HCT116 (cell line): ENCODE measurements around the gene PPM1F. TPM values are rescaled to one million over a fixed set of nuclear protein-coding genes. Genes with fewer than 3 reads are reported as not detected.

ENCODE experiments used
- ATAC-seq: fragments of 200-7000 bp; cut with Tn5 transposase; 2 replicates; pipeline ENCODE4 v1.9.1; 2020; ENCODE audit warnings: mild to moderate bottlenecking, moderate library complexity
- BruUV-seq: library from RNA; stranded (reverse); fragments of 400-500 nt; replicated peaks from 2 replicates; lab custom pipeline; 2021; lab: Mats Ljungman, UMichigan
- CTCF ChIA-PET: fragments of 300-600 bp; sonication (Branson Sonifier 250); formaldehyde crosslinking; loops from one replicate; lab custom pipeline; 2021; ENCODE audit warnings: antibody characterized with exemption; lab: Charles Lee
- POLR2A ChIA-PET: fragments of 300-600, 350-600 bp; sonication (Branson Sonifier 250); formaldehyde crosslinking; loops from one replicate; lab custom pipeline; 2021; ENCODE audit warnings: antibody characterized with exemption; lab: Charles Lee
- RAD21 ChIA-PET, 2 experiments: fragments of 300-600 bp; sonication (Branson Sonifier 250); formaldehyde crosslinking; loops; one replicate each; lab custom pipeline; 2023; ENCODE audit warnings: low total read pairs in 2 of 2; ENCODE audit not compliant: uncharacterized antibody in 2 of 2, unreplicated experiment in 2 of 2, low non-redundant PET in 1 of 2; lab: Charles Lee
- DNase-seq: peaks from one replicate; pipeline ENCODE4 v3.0.0-alpha.2; 2010; ENCODE audit warnings: low read depth, low spot score
- H2AFZ ChIP-seq: fragments of 200-600 bp; shearing (Covaris generic), sonication (generic); 2 replicates; pipeline ENCODE4 v1.6.1; 2017; ENCODE audit warnings: low read depth, mixed run types, mixed read lengths, antibody characterized with exemption, low read length; ENCODE audit not compliant: poor library complexity, severe bottlenecking
- H3K27ac ChIP-seq: 2 replicates; pipeline ENCODE4 v1.5.1; 2012; ENCODE audit warnings: low read depth, low read length
- H3K27me3 ChIP-seq: fragments of 200-600 bp; sonication (generic); 2 replicates; pipeline ENCODE4 v1.6.1; 2016; ENCODE audit warnings: mixed run types, low read length, mixed read lengths; ENCODE audit not compliant: insufficient read depth
- H3K36me3 ChIP-seq, 2 experiments: fragments of 200-500 bp in 1 of 2; fragments of 200-600 bp in 1 of 2; sonication (Bioruptor generic) in 1 of 2; sonication (generic) in 1 of 2; 2 replicates each; pipeline versions ENCODE4 v1.5.1 to v1.6.1; 2014 to 2016; ENCODE audit warnings: low read length in 2 of 2, inconsistent platforms in 1 of 2, mixed read lengths in 1 of 2, mixed run types in 1 of 2; ENCODE audit not compliant: insufficient read depth in 2 of 2, control insufficient read depth in 1 of 2
- H3K4me1 ChIP-seq, 2 experiments: fragments of 200-600 bp in 1 of 2; sonication (generic) in 1 of 2; 2 replicates each; pipeline versions ENCODE4 v1.5.1 to v1.6.1; 2012 to 2017; ENCODE audit warnings: low read length in 2 of 2, inconsistent platforms in 1 of 2, mild to moderate bottlenecking in 1 of 2, mixed read lengths in 1 of 2, mixed run types in 1 of 2, moderate library complexity in 1 of 2; ENCODE audit not compliant: insufficient read depth in 2 of 2, control insufficient read depth in 1 of 2
- H3K4me2 ChIP-seq: fragments of 200-600 bp; sonication (generic); 2 replicates; pipeline ENCODE4 v1.6.1; 2017; ENCODE audit warnings: mixed run types, low read length, mixed read lengths
- H3K4me3 ChIP-seq, 2 experiments: fragments of 200-600 bp in 1 of 2; sonication (generic) in 1 of 2; replicated peaks in 1 of 2; 2 replicates each; pipeline ENCODE4 v1.5.1; 2011 to 2016; ENCODE audit warnings: low read length in 2 of 2, control low read depth in 1 of 2, low read depth in 1 of 2, mild to moderate bottlenecking in 1 of 2, mixed read lengths in 1 of 2, mixed run types in 1 of 2
- H3K79me2 ChIP-seq: fragments of 200-600 bp; sonication (generic); 2 replicates; pipeline ENCODE4 v1.6.1; 2017; ENCODE audit warnings: mild to moderate bottlenecking, mixed run types, low read length, moderate library complexity, mixed read lengths; ENCODE audit not compliant: insufficient read depth
- H3K9ac ChIP-seq: fragments of 200-600 bp; sonication (generic); 2 replicates; pipeline ENCODE4 v1.6.1; 2016; ENCODE audit warnings: low read length, mixed read lengths
- H3K9me2 ChIP-seq: fragments of 200-600 bp; sonication (generic), shearing (Covaris generic); 2 replicates; pipeline ENCODE4 v1.6.1; 2017; ENCODE audit warnings: mixed run types, mild to moderate bottlenecking, moderate library complexity; ENCODE audit not compliant: insufficient read depth
- H3K9me3 ChIP-seq, 2 experiments: fragments of 200-500 bp in 1 of 2; fragments of 200-600 bp in 1 of 2; sonication (Bioruptor generic) in 1 of 2; sonication (generic) in 1 of 2; 2 replicates each; pipeline ENCODE4 v1.6.1; 2014 to 2017; ENCODE audit warnings: low read length in 2 of 2, mixed read lengths in 2 of 2, inconsistent platforms in 1 of 2, low read depth in 1 of 2, mild to moderate bottlenecking in 1 of 2, mixed run types in 1 of 2, moderate library complexity in 1 of 2; ENCODE audit not compliant: control insufficient read depth in 1 of 2, insufficient read depth in 1 of 2
- H4K20me1 ChIP-seq: fragments of 200-600 bp; sonication (generic), shearing (Covaris generic); 2 replicates; pipeline ENCODE4 v1.6.1; 2017; ENCODE audit warnings: mixed run types, mild to moderate bottlenecking, moderate library complexity; ENCODE audit not compliant: insufficient read depth
- CTCF ChIP-seq, 3 experiments: fragments of 200-600 bp in 1 of 3; sonication (generic) in 1 of 3; IDR thresholded peaks in 2 of 3; conservative IDR thresholded peaks in 1 of 3; 2 replicates each; pipeline ENCODE4 v1.5.1; 2012 to 2017; ENCODE audit warnings: low read depth in 2 of 3, low read length in 2 of 3, antibody characterized with exemption in 1 of 3, borderline replicate concordance in 1 of 3, control low read depth in 1 of 3, mild to moderate bottlenecking in 1 of 3, mixed read lengths in 1 of 3, mixed run types in 1 of 3, moderate library complexity in 1 of 3; ENCODE audit not compliant: insufficient read depth in 1 of 3
- EGR1 ChIP-seq: IDR thresholded peaks from 2 replicates; pipeline ENCODE4 v1.6.1; 2012; ENCODE audit warnings: low read depth
- EZH2phosphoT487 ChIP-seq: fragments of 200-600 bp; IDR thresholded peaks from 2 replicates; pipeline ENCODE4 v1.6.1; 2018; ENCODE audit warnings: antibody characterized with exemption, borderline replicate concordance
- FOSL1 ChIP-seq: IDR thresholded peaks from 2 replicates; pipeline ENCODE4 v1.6.1; 2012; ENCODE audit warnings: low read depth
- MAX ChIP-seq: IDR thresholded peaks from 2 replicates; pipeline ENCODE4 v1.6.1; 2012
- POLR2A ChIP-seq: IDR thresholded peaks from 2 replicates; pipeline ENCODE4 v1.7.0; 2011; ENCODE audit warnings: borderline replicate concordance; ENCODE audit not compliant: insufficient read depth, insufficient read length; ENCODE audit errors: extremely low read depth
- POLR2AphosphoS5 ChIP-seq: IDR thresholded peaks from 2 replicates; pipeline ENCODE4 v1.6.1; 2011; ENCODE audit warnings: mild to moderate bottlenecking, low read depth, low read length, moderate library complexity
- RAD21 ChIP-seq: IDR thresholded peaks from 2 replicates; pipeline ENCODE4 v1.6.1; 2012; ENCODE audit warnings: low read depth, mild to moderate bottlenecking
- REST ChIP-seq: IDR thresholded peaks from 2 replicates; pipeline ENCODE4 v1.6.1; 2012; ENCODE audit warnings: low read depth
- SIN3A ChIP-seq: IDR thresholded peaks from 2 replicates; pipeline ENCODE4 v1.6.1; 2012; ENCODE audit warnings: low read depth
- SP1 ChIP-seq: IDR thresholded peaks from 2 replicates; pipeline ENCODE4 v1.6.1; 2012; ENCODE audit warnings: low read depth
- TCF7L2 ChIP-seq: IDR thresholded peaks from 2 replicates; pipeline ENCODE4 v1.7.0; 2011; ENCODE audit warnings: borderline replicate concordance, inconsistent platforms; ENCODE audit not compliant: insufficient read depth, insufficient read length; ENCODE audit errors: extremely low read depth
- ZBTB33 ChIP-seq: IDR thresholded peaks from 2 replicates; pipeline ENCODE4 v1.6.1; 2011; ENCODE audit warnings: mild to moderate bottlenecking, low read length, moderate library complexity; ENCODE audit not compliant: insufficient replicate concordance; ENCODE audit errors: extremely low read depth
- intact Hi-C: fragments of 100-400 bp; cut with micrococcal nuclease; formaldehyde crosslinking; loops from 2 replicates; pipeline ENCODE4 v1.10.0; 2022
- total RNA-seq: library from RNA; stranded (reverse); gene quantifications from one replicate; pipeline ENCODE4 v1.2.1, GENCODE V29; 2021; ENCODE audit not compliant: unreplicated experiment

Gene PPM1F
- total RNA-seq, 1 experiment from 2014 or later: 27.3 TPM

GRCh38 chr22:21933910-21934309, 18.7 kb downstream of the PPM1F start:
- Histone ChIP-seq H3K4me2 (no peak overlapping the region), H3K9ac (no peak overlapping the region), H3K9me2 (no peaks in the 10 kb centered on the region), H4K20me1 (no peaks in the 10 kb centered on the region), H3K4me1 (peaks cover 9 to 24% of the 10 kb centered on the region in 2 experiments), H3K27me3 (no peaks in the 10 kb centered on the region), H3K27ac (no peak overlapping the region), H3K79me2 (peaks cover 8% of the 10 kb centered on the region; the same call in 1 of the 2 replicates), H3K4me3 (no peak overlapping the region), H3K9me3 (no peaks in the 10 kb centered on the region), H3K36me3 (peaks cover 13 to 38% of the 10 kb centered on the region in 2 experiments), H2AFZ (no peak overlapping the region)
- DNase-seq: no peak
- TF ChIP-seq RAD21: no peak
- TF ChIP-seq EGR1: no peak
- TF ChIP-seq SIN3A: no peak
- TF ChIP-seq ZBTB33: no peak
- TF ChIP-seq CTCF (IDR thresholded peaks at IDR 0.05 in 2 of 3, conservative IDR thresholded peaks at IDR 0.05 in 1 of 3; ENCODE audit: borderline replicate concordance in 1 of 3, insufficient read depth in 1 of 3, low read depth in 2 of 3, low read length in 2 of 3): no peak
- no peak for TF ChIP-seq POLR2A
- TF ChIP-seq MAX: no peak
- no peak for TF ChIP-seq FOSL1
- TF ChIP-seq REST: no peak
- TF ChIP-seq POLR2AphosphoS5: no peak
- TF ChIP-seq SP1: no peak
- no peak for TF ChIP-seq TCF7L2
- no peak for TF ChIP-seq EZH2phosphoT487
- ChIA-PET POLR2A (no interaction called here), RAD21 (no interaction called here), CTCF (no interaction called here)
- intact Hi-C loops: no loop called here
- ATAC-seq: no peak
- no TSS peak for BruUV-seq
